T-helper 2 cell treated with Interferon-gamma antibody and Interleukin-4, amounts not matched to agents 5 μg/mL and 100 μg/mL, for 36 hours (primary cell): ENCODE results near the gene UNC119.

ENCODE experiments used
- DNase-seq: peaks from one replicate; pipeline ENCODE4 v3.0.0; 2021; ENCODE audit warnings: low spot score
- H3K27ac Mint-ChIP-seq: one replicate; pipeline ENCODE4 v1.8.0; 2021; ENCODE audit warnings: mild to moderate bottlenecking, mixed read lengths
- H3K27me3 Mint-ChIP-seq: one replicate; pipeline ENCODE4 v1.8.0; 2021; ENCODE audit warnings: low read depth, mixed read lengths
- H3K36me3 Mint-ChIP-seq: one replicate; pipeline ENCODE4 v1.8.0; 2021; ENCODE audit warnings: low read depth, mixed read lengths
- H3K4me1 Mint-ChIP-seq: one replicate; pipeline ENCODE4 v1.8.0; 2021; ENCODE audit warnings: low read depth, mixed read lengths
- H3K4me3 Mint-ChIP-seq: one replicate; pipeline ENCODE4 v1.8.0; 2022; ENCODE audit warnings: mild to moderate bottlenecking, moderate library complexity, mixed read lengths
- H3K9me3 Mint-ChIP-seq: one replicate; pipeline ENCODE4 v1.8.0; 2021; ENCODE audit warnings: mixed read lengths

Gene UNC119

DNA sequence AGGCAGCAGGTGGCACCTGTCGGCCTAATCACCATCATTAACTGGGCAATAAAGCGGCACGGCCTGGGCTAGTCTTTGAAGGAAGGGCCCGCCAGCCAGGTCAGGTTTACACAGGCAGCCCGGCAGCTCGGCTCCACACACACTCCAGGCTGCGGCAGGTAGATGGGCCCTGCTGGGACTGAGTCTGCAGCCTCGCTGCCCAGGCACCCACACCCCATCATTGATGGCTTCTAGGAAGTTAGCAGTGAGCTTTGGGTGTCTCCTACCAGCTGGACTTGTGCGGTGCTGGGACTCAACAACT, 53.1 kb downstream of the UNC119 start:
- Mint-ChIP-seq H3K4me1 (no peaks in the 10 kb centered on the region), H3K27ac (no peak overlapping the region)

DNA sequence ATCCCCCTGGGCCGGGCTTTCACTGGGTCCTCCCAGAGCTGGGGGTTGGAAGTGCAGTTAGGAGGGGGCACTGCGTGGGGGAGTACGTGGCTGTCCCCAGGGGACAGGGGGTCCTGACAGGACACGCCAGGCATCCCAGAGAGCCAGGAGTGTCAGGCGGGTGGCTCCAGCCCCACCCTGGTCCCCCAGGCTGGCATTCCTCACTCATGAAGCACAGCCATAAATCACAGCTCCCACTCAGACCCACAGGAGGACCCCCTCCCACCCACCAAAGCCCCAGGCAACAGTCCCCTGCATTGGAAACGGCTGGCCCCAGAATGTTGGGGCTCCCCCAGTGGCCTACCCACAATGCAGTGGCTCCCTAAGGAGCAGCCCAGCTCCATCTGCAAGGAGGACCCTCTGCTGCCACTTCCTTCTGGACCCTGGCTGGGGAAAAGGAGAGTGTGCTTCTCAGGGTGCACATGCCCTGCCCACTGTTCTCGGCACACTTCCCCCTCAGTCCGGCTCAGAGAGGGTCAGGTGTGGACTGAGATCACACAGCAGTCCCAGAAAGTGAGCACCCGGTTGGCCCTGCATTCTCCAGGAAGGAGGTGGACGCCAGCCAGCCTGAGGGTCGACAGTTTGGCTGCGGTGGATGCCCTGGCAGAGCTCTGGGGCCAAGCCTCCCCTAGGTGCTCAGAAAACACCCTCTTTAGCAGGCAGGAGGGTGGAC, 53.6 kb downstream of the UNC119 start:
- Mint-ChIP-seq H3K27me3 (peaks cover 1% of the 10 kb centered on the region), H3K36me3 (no peaks in the 10 kb centered on the region), H3K4me1 (no peaks in the 10 kb centered on the region), H3K27ac (no peak overlapping the region), H3K4me3 (no peak overlapping the region), H3K9me3 (no peaks in the 10 kb centered on the region)
- no peak for DNase-seq

More for the DNA sequence above, 53.1 kb downstream of the UNC119 start:
- Mint-ChIP-seq H3K9me3 (no peaks in the 10 kb centered on the region), H3K4me3 (no peak overlapping the region), H3K27me3 (peaks cover 6% of the 10 kb centered on the region), H3K36me3 (no peaks in the 10 kb centered on the region)
- DNase-seq = no peak

DNA sequence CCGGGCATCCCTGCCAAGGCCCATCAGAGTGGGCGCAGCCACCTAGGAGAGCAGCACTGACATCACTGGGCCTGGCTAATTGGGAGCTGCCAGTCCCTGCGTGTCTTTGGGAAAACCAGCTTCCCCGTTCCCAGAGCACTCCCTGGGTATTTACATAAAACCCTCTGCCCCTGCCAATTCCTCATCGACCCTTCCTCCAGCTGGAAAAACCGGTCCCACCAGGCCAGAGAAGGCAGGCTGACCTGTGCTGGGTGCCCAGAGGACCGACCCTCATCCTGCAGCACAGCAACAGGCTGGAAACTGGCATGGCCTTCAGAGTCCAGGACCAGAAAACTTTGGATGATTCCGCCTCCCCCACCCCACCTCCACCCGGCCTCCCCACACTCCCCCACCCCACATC, 54.5 kb downstream of the UNC119 start:
- H3K36me3 Mint-ChIP-seq = no peaks in the 10 kb centered on the region
- no peaks in the 10 kb centered on the region for H3K9me3 Mint-ChIP-seq
- no peak overlapping the region for H3K4me3 Mint-ChIP-seq
- no peaks in the 10 kb centered on the region for H3K4me1 Mint-ChIP-seq
- no peaks in the 10 kb centered on the region for H3K27me3 Mint-ChIP-seq
- DNase-seq = no peak
- no peak overlapping the region for H3K27ac Mint-ChIP-seq
